Measurements from ENCODE around the gene KIF19. TPM values are rescaled to one million over a fixed set of nuclear protein-coding genes. Genes with fewer than 3 reads are reported as not detected.

The KIF19 gene
- total RNA-seq, 4 donors from 2014 or later = 1.7 to 20.7 (median 4.8) TPM; not detected in 1

GRCh38 chr17:74380086-74380958, 54.3 kb downstream of the KIF19 start:
- Histone ChIP-seq H3K4me3 (no peak overlapping the region), H3K27ac (peak overlapping the region in 1 of 2 donors; percentile 49), H3K27me3 (no peaks in the 10 kb centered on the region), H3K36me3 (no peaks in the 10 kb centered on the region), H3K9me3 (no peaks in the 10 kb centered on the region), H3K4me1 (peaks cover 0 to 5% of the 10 kb centered on the region in 2 donors)
- intact Hi-C loops (cut with DNase I; ENCODE audit: low total_unique reads) = no loop called here
- no peak for DNase-seq
- no peak for TF ChIP-seq POLR2A (IDR thresholded peaks at IDR 0.05)

GRCh38 chr17:74380959-74381808, 55.2 kb downstream of the KIF19 start:
- H3K36me3 ChIP-seq = no peaks in the 10 kb centered on the region
- no peak overlapping the region for H3K4me3 ChIP-seq
- H3K9me3 ChIP-seq = no peaks in the 10 kb centered on the region
- intact Hi-C loops (cut with DNase I; ENCODE audit: low total_unique reads) = no loop called here
- no peaks in the 10 kb centered on the region for H3K27me3 ChIP-seq
- DNase-seq = no peak
- H3K4me1 ChIP-seq = peaks cover 0 to 5% of the 10 kb centered on the region in 2 donors
- H3K27ac ChIP-seq = peak overlapping the region in 1 of 2 donors; percentile 49
- no peak for TF ChIP-seq CTCF (IDR thresholded peaks at IDR 0.05)
- no peak for TF ChIP-seq POLR2A (IDR thresholded peaks at IDR 0.05)

- Histone ChIP-seq H3K9me3 (no peaks in the 10 kb centered on the region), H3K27me3 (no peaks in the 10 kb centered on the region), H3K4me3 (no peak overlapping the region), H3K27ac (no peak overlapping the region), H3K36me3 (no peaks in the 10 kb centered on the region), H3K4me1 (peaks cover 0 to 5% of the 10 kb centered on the region in 2 donors)
- no peak for DNase-seq
- TF ChIP-seq CTCF (IDR thresholded peaks at IDR 0.05) = no peak
- no peak for TF ChIP-seq POLR2A (IDR thresholded peaks at IDR 0.05)
- intact Hi-C loops (cut with DNase I; ENCODE audit: low total_unique reads) = no loop called here
These were observed 57.1 kb downstream of the KIF19 start for GRCh38 chr17:74383141-74383540.

- no peaks in the 10 kb centered on the region for H3K4me1 ChIP-seq
- no peak for DNase-seq
- H3K4me3 ChIP-seq = no peak overlapping the region
- H3K27me3 ChIP-seq = no peaks in the 10 kb centered on the region
- intact Hi-C loops (cut with DNase I; ENCODE audit: low total_unique reads) = no loop called here
- H3K27ac ChIP-seq = no peak overlapping the region
- no peak for TF ChIP-seq CTCF (IDR thresholded peaks at IDR 0.05)
- no peaks in the 10 kb centered on the region for H3K9me3 ChIP-seq
- no peaks in the 10 kb centered on the region for H3K36me3 ChIP-seq
These were observed 59.2 kb downstream of the KIF19 start for GRCh38 chr17:74385201-74385600.

GRCh38 chr17:74386386-74386785, 60.4 kb downstream of the KIF19 start:
- Histone ChIP-seq H3K4me3 (no peak overlapping the region), H3K27me3 (no peaks in the 10 kb centered on the region), H3K4me1 (no peaks in the 10 kb centered on the region), H3K36me3 (no peaks in the 10 kb centered on the region), H3K27ac (no peak overlapping the region), H3K9me3 (no peaks in the 10 kb centered on the region)
- no peak for TF ChIP-seq CTCF (IDR thresholded peaks at IDR 0.05)
- no peak for TF ChIP-seq POLR2A (IDR thresholded peaks at IDR 0.05)
- DNase-seq = peak in 1 of 2 donors; percentile 23
- intact Hi-C loops (cut with DNase I; ENCODE audit: low total_unique reads) = no loop called here

All from uterus (tissue), 4 donors.